K562 (cell line): ENCODE data around the gene RAVER2. TPM values are rescaled to one million over a fixed set of nuclear protein-coding genes. Genes with fewer than 3 reads are reported as not detected.

Experiments used
- ARID3B ChIP-seq: fragments of 250-450 bp; sonication (Bioruptor Pico); IDR thresholded peaks from 2 replicates; pipeline ENCODE4 v1.4.0; 2020; ENCODE audit warnings: borderline replicate concordance
- BCL6 ChIP-seq: fragments of 250-450 bp; sonication (Bioruptor Pico); IDR thresholded peaks from 2 replicates; pipeline ENCODE4 v1.4.0; 2020
- CEBPG ChIP-seq, 3 experiments: fragments of 200-800 bp in 1 of 3; sonication (Bioruptor generic) in 1 of 3; sonication (generic) in 1 of 3; formaldehyde crosslinking in 1 of 3; IDR thresholded peaks in 2 of 3; conservative IDR thresholded peaks in 1 of 3; 2 replicates each; pipeline versions ENCODE4 v1.6.1 to v1.8.0; 2016 to 2022; ENCODE audit warnings: missing compliant biosample characterization in 2 of 3, missing genetic modification characterization in 2 of 3, mild to moderate bottlenecking in 1 of 3, missing genetic modification reagents in 1 of 3
- EGR1 ChIP-seq: fragments of 450-650 bp; conservative IDR thresholded peaks from 2 replicates; pipeline ENCODE4 v1.6.1; 2017; ENCODE audit warnings: mild to moderate bottlenecking
- FOSL1 ChIP-seq: fragments of 200-800 bp; sonication (Bioruptor generic); conservative IDR thresholded peaks from 2 replicates; pipeline ENCODE4 v1.6.1; 2016; ENCODE audit warnings: missing genetic modification characterization, missing compliant biosample characterization
- GATAD2B ChIP-seq: fragments of 450-650 bp; IDR thresholded peaks from 2 replicates; pipeline ENCODE4 v1.6.1; 2017; ENCODE audit warnings: mild to moderate bottlenecking, borderline replicate concordance
- HDAC3 ChIP-seq: fragments of 450-650 bp; IDR thresholded peaks from 2 replicates; pipeline ENCODE4 v1.6.1; 2018; ENCODE audit warnings: borderline replicate concordance, mild to moderate bottlenecking, moderate library complexity; ENCODE audit not compliant: partially characterized antibody
- HOXB6 ChIP-seq: fragments of 250-450 bp; sonication (Bioruptor Pico); IDR thresholded peaks from 2 replicates; pipeline ENCODE4 v1.5.1; 2022; ENCODE audit warnings: mild to moderate bottlenecking, borderline replicate concordance
- MAZ ChIP-seq, 2 experiments: fragments of 450-650 bp in 1 of 2; sonication (generic) in 1 of 2; formaldehyde crosslinking; IDR thresholded peaks in 1 of 2; conservative IDR thresholded peaks in 1 of 2; 2 replicates each; pipeline versions ENCODE4 v1.4.0 to v1.5.0; 2020; ENCODE audit warnings: mild to moderate bottlenecking in 1 of 2, missing genetic modification reagents in 1 of 2
- MIER1 ChIP-seq: fragments of 450-650 bp; IDR thresholded peaks from 2 replicates; pipeline ENCODE4 v1.6.1; 2016; ENCODE audit warnings: antibody characterized with exemption, mild to moderate bottlenecking, low read depth
- NCOA4 ChIP-seq: fragments of 450-650 bp; IDR thresholded peaks from 2 replicates; pipeline ENCODE4 v1.6.1; 2018; ENCODE audit warnings: mild to moderate bottlenecking; ENCODE audit not compliant: partially characterized antibody
- POLR2G ChIP-seq: fragments of 200-400 bp; formaldehyde crosslinking; IDR thresholded peaks from 2 replicates; pipeline ENCODE4 v1.6.1; 2017; ENCODE audit warnings: low read depth, mild to moderate bottlenecking, antibody characterized with exemption, low read length, moderate library complexity
- RBBP5 ChIP-seq: fragments of 200-600 bp; sonication (generic); IDR thresholded peaks from 2 replicates; pipeline ENCODE4 v1.6.1; 2012; ENCODE audit warnings: borderline replicate concordance, mild to moderate bottlenecking, low read length, control low read depth, inconsistent platforms; ENCODE audit not compliant: insufficient read depth, poor library complexity, severe bottlenecking
- SMARCA4 ChIP-seq: fragments of 450-650 bp; IDR thresholded peaks from 2 replicates; pipeline ENCODE4 v1.6.1; 2016
- STAT6 ChIP-seq: sonication (generic); formaldehyde crosslinking; IDR thresholded peaks from 2 replicates; pipeline ENCODE4 v1.8.1; 2023; ENCODE audit warnings: mild to moderate bottlenecking, missing genetic modification reagents
- XRCC3 ChIP-seq: fragments of 450-650 bp; IDR thresholded peaks from 2 replicates; pipeline ENCODE4 v1.6.1; 2017; ENCODE audit warnings: mild to moderate bottlenecking, moderate library complexity
- ZBTB2 ChIP-seq: fragments of 450-650 bp; IDR thresholded peaks from 2 replicates; pipeline ENCODE4 v1.6.1; 2016; ENCODE audit warnings: antibody characterized with exemption
- ZNF57 ChIP-seq: fragments of 450-650 bp; formaldehyde crosslinking; IDR thresholded peaks from 2 replicates; pipeline ENCODE4 v1.4.0; 2020; ENCODE audit warnings: mild to moderate bottlenecking, moderate library complexity
- ZNF740 ChIP-seq, 3 experiments: fragments of 200-800 bp in 1 of 3; sonication (Bioruptor generic) in 1 of 3; sonication (generic) in 1 of 3; formaldehyde crosslinking in 1 of 3; IDR thresholded peaks; 2 replicates each; pipeline versions ENCODE4 v1.6.1 to v1.8.0; 2016 to 2022; ENCODE audit warnings: mild to moderate bottlenecking in 2 of 3, missing compliant biosample characterization in 2 of 3, missing genetic modification characterization in 2 of 3, missing genetic modification reagents in 1 of 3
- polyA plus RNA-seq, 8 experiments: library from polyadenylated mRNA; depleted of rRNA in 4 of 8; stranded (reverse) in 5 of 8; unstranded in 3 of 8; fragments of >200 nt; fragmentation: Nextera tagmentation in 2 of 8; fragmentation: Illumina TruSeq in 1 of 8; extraction: Ambion mirVana in 2 of 8; extraction: Trizol in 1 of 8; gene quantifications; 2 replicates each; pipeline versions ENCODE4 v1.2.1 to v1.2.3, GENCODE V29; 2011 to 2014; ENCODE audit warnings: inconsistent platforms in 1 of 8, missing spikeins in 1 of 8
- total RNA-seq, 7 experiments: library from RNA; depleted of rRNA in 6 of 7; stranded (reverse); fragments of >200 nt in 6 of 7; fragmentation: Illumina TruSeq in 2 of 7; extraction: Trizol in 2 of 7; gene quantifications; 2 replicates each; pipeline versions ENCODE4 v1.2.1 to v1.2.3, GENCODE V29; 2011 to 2021; ENCODE audit warnings: low replicate concordance in 1 of 7

The RAVER2 gene
- total and polyA plus RNA-seq, 9 of the 15 experiments (the other 6 are each of a cell fraction or from before 2014, with no cell fraction given), result 1.8 to 6.1 (median 4.4) TPM

- TF ChIP-seq SMARCA4 (no peak), MAZ (CRISPR knock-in tag; conservative IDR thresholded peaks at IDR 0.05 in 1 of 2, IDR thresholded peaks at IDR 0.05 in 1 of 2) (no peak), XRCC3 (no peak), STAT6 (no peak), POLR2G (peak; percentile 7), EGR1 (no peak), BCL6 (CRISPR knock-in tag) (no peak), FOSL1 (tag) (peak; percentile 33; the same call in 1 of the 2 replicates), ZNF57 (no peak), ZNF740 (CRISPR knock-in tag; IDR thresholded peaks at IDR 0.05) (peak; percentile 55; the same call in 1 of the 2 replicates), ZNF740 (tag; IDR thresholded peaks at IDR 0.05) (no peak), GATAD2B (no peak), NCOA4 (no peak), CEBPG (CRISPR knock-in tag; IDR thresholded peaks at IDR 0.05) (no peak), CEBPG (tag; conservative IDR thresholded peaks at IDR 0.05 in 1 of 2, IDR thresholded peaks at IDR 0.05 in 1 of 2) (no peak), MIER1 (no peak), RBBP5 (peak; percentile 51), ZBTB2 (no peak), HOXB6 (CRISPR knock-in tag) (no peak), HDAC3 (no peak), ARID3B (CRISPR knock-in tag) (no peak)
These were observed 508 bp downstream of the RAVER2 start (continued) for GRCh38 chr1:64745181-64745985.
